Heart right ventricle (tissue), 16 donors: ENCODE results near the gene CCDC91. TPM values are rescaled to one million over a fixed set of nuclear protein-coding genes. Genes with fewer than 3 reads are reported as not detected.

ENCODE experiments used
- ATAC-seq, 8 donors: fragments of 200-7000 bp; cut with Tn5 transposase; one replicate each; pipeline ENCODE4 v1.9.1; 2020; ENCODE audit warnings: mild to moderate bottlenecking in 8 of 8, moderate library complexity in 8 of 8, moderate number of reproducible peaks in 1 of 8
- DNase-seq, 2 donors: peaks; one replicate each; pipeline ENCODE4 v3.0.0-alpha.2; 2020
- H3K27ac ChIP-seq, 10 donors: fragments of 200-600 bp; sonication (generic) in 2 of 10; one replicate each; pipeline versions ENCODE4 v1.5.0 to v1.8.0; 2020 to 2022; ENCODE audit warnings: mild to moderate bottlenecking in 3 of 10
- H3K27me3 ChIP-seq, 7 donors: fragments of 200-600 bp; one replicate each; pipeline ENCODE4 v1.8.0; 2021 to 2022; ENCODE audit warnings: mild to moderate bottlenecking in 2 of 7
- H3K36me3 ChIP-seq, 9 donors: fragments of 200-600 bp; sonication (generic) in 1 of 9; one replicate each; pipeline versions ENCODE4 v1.5.0 to v1.8.0; 2020 to 2022; ENCODE audit warnings: mild to moderate bottlenecking in 2 of 9
- H3K4me1 ChIP-seq, 9 donors: fragments of 200-600 bp; sonication (generic) in 1 of 9; one replicate each; pipeline versions ENCODE4 v1.5.0 to v1.8.0; 2020 to 2022; ENCODE audit warnings: mild to moderate bottlenecking in 4 of 9
- H3K4me3 ChIP-seq, 10 donors: fragments of 200-600 bp; sonication (generic) in 2 of 10; one replicate each; pipeline versions ENCODE4 v1.5.0 to v1.8.0; 2020 to 2022; ENCODE audit warnings: mild to moderate bottlenecking in 7 of 10, moderate library complexity in 2 of 10
- H3K9me3 ChIP-seq, 11 donors: fragments of 200-600 bp in 10 of 11; sonication (generic) in 2 of 11; one replicate each; pipeline versions ENCODE4 v1.5.0 to v1.8.0; 2013 to 2022; ENCODE audit warnings: mild to moderate bottlenecking in 2 of 11, control low read depth in 1 of 11, moderate library complexity in 1 of 11
- WGBS, 2 donors: extraction: QIAGEN DNeasy Blood & Tissue Kit; methylation state at CpG; one replicate each; pipeline ENCODE4 v1.1.7; 2013; ENCODE audit warnings: inconsistent platforms in 1 of 2; 5-methylcytosine and 5-hydroxymethylcytosine counted together
- intact Hi-C, 10 donors: fragments of 100-400 bp; cut with DNase I; formaldehyde crosslinking; loops; one replicate each; pipeline versions ENCODE4 v1.11.1 to v1.14.2; 2022
- polyA plus RNA-seq, 2 donors: library from polyadenylated mRNA; stranded (reverse); fragments of 200-250 nt; gene quantifications; one replicate each; pipeline ENCODE4 v1.2.3, GENCODE V29; 2013
- total RNA-seq, 10 donors: library from RNA; stranded (reverse); fragmentation: NEBNext Ultra II Directional in 3 of 10; extraction: Animal tissue kit (Norgen Biotek cat#: 25700) in 3 of 10; gene quantifications; one replicate each; pipeline versions ENCODE4 v1.2.1 to v1.2.4, GENCODE V29; 2021 to 2023
- TF ChIP-seq, protein P1 (sequence below), 9 donors: fragments of 200-600 bp; sonication (generic) in 2 of 9; IDR thresholded peaks; one replicate each; pipeline versions ENCODE4 v1.5.0 to v1.8.0; 2021 to 2022; ENCODE audit warnings: antibody characterized with exemption in 9 of 9, mild to moderate bottlenecking in 5 of 9, moderate library complexity in 1 of 9
- donor health status: Arrhythmogenic right ventricular cardiomyopathy.
- donor health status: ischemic (EF 13 %, LVEDD 7.1; RV severe dilation, severe dysfunction).
- donor health status: healthy with polysubstance abuse.
- donor health status: DM: no; HTN: yes; CAD: no.
- donor health status: DM: no; HTN: no; CAD: no.
- donor health status: ischemic (EF 25% LVEDD 6.9; RV normal size, moderate dysfunction).
- donor health status: ischemic (EF 25% LVEDD 5.7; RV mildly dilated, moderate dysfunction).
- donor health status: healthy.
- donor health status: DM: yes; HTN: yes; CAD: no.
- donor health status: Ischemic cardiomyopathy.
- donor health status: ischemic (EF 35%, LVEDD 5.7; RV mildly dilated, moderate dysfunction).
- donor health status: nonischemic (EF 11% LVEDD 7.7; RV severe dilation, severe dysfunction).
- donor health status: DM: yes; HTN: yes; CAD: no.
- donor health status: PGD.
- donor health status: ischemic (EF 29% LVEDD 5.4; RV normal size, mild dysfunction).
- donor health status: nonischemic (EF 23%, LVEDD 6.1; RV moderate dilation, normal function).

CCDC91 gene
- total and polyA plus RNA-seq, 12 donors = 20.5 to 66.4 (median 54.5) TPM

GRCh38 chr12:28292699-28293098 is 102.4 kb downstream of the CCDC91 start:
- ATAC-seq = no peak
- H3K4me1 ChIP-seq = no peaks in the 10 kb centered on the region
- WGBS, 2 donors = 90 to 92% methylated on average over 2 of the region's 2 CpGs

DNA sequence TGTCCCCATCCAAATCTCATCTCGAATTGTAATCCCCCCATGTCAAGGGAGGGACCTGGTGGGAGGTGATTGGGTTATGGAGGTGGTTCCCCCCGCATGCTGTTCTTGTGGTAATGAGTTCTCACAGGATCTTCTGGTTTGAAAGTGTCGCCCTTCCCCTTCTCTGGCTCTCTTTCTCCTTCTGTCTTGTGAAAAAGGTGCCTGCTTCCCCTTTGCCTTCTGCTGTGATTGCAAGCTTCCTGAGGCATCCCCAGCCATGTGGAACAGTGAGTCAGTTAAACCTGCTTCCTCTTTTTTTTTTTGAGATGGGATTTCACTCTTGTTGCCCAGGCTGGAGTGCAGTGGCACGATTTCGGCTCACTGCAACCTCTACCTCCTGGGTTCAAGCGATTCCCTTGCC is 104.0 kb downstream of the CCDC91 start:
- Histone ChIP-seq H3K9me3 (peaks cover 0 to 31% (median 19%) of the 10 kb centered on the region in 11 donors), H3K27ac (no peak overlapping the region), H3K4me3 (no peak overlapping the region), H3K27me3 (no peaks in the 10 kb centered on the region), H3K36me3 (peaks cover 0 to 11% (median 0%) of the 10 kb centered on the region in 9 donors), H3K4me1 (peaks cover 0 to 6% (median 0%) of the 10 kb centered on the region in 9 donors)
- DNase-seq (no peak), ATAC-seq (no peak)
- TF ChIP-seq, protein P1, sequence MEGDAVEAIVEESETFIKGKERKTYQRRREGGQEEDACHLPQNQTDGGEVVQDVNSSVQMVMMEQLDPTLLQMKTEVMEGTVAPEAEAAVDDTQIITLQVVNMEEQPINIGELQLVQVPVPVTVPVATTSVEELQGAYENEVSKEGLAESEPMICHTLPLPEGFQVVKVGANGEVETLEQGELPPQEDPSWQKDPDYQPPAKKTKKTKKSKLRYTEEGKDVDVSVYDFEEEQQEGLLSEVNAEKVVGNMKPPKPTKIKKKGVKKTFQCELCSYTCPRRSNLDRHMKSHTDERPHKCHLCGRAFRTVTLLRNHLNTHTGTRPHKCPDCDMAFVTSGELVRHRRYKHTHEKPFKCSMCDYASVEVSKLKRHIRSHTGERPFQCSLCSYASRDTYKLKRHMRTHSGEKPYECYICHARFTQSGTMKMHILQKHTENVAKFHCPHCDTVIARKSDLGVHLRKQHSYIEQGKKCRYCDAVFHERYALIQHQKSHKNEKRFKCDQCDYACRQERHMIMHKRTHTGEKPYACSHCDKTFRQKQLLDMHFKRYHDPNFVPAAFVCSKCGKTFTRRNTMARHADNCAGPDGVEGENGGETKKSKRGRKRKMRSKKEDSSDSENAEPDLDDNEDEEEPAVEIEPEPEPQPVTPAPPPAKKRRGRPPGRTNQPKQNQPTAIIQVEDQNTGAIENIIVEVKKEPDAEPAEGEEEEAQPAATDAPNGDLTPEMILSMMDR (IDR thresholded peaks at IDR 0.05) = no peak
- intact Hi-C loops = no loop called here
- 84 to 90% methylated on average over 6 of the region's 6 CpGs for WGBS, 2 donors

More at GRCh38 chr12:28292699-28293098, 102.4 kb downstream of the CCDC91 start:
- Histone ChIP-seq H3K36me3 (peaks cover 0 to 11% (median 0%) of the 10 kb centered on the region in 9 donors), H3K27ac (no peak overlapping the region), H3K4me3 (no peak overlapping the region), H3K9me3 (peaks cover 0 to 47% (median 20%) of the 10 kb centered on the region in 11 donors), H3K27me3 (no peaks in the 10 kb centered on the region)
- no peak for DNase-seq
- TF ChIP-seq, protein P1 (IDR thresholded peaks at IDR 0.05) = no peak
- intact Hi-C loops = no loop called here

- H3K4me3 ChIP-seq = no peak overlapping the region
- H3K27ac ChIP-seq = no peak overlapping the region
- intact Hi-C loops = no loop called here
- H3K4me1 ChIP-seq = peaks cover 0 to 10% (median 0%) of the 10 kb centered on the region in 9 donors
- WGBS, 2 donors = 97 to 100% methylated on average over 2 of the region's 2 CpGs
- DNase-seq (no peak), ATAC-seq (no peak)
- peaks cover 0 to 11% (median 3%) of the 10 kb centered on the region in 11 donors for H3K9me3 ChIP-seq
- no peaks in the 10 kb centered on the region for H3K27me3 ChIP-seq
- TF ChIP-seq, protein P1 (IDR thresholded peaks at IDR 0.05) = no peak
- H3K36me3 ChIP-seq = peaks cover 0 to 7% (median 0%) of the 10 kb centered on the region in 9 donors
Measured at GRCh38 chr12:28296287-28296686, 106.0 kb downstream of the CCDC91 start.

GRCh38 chr12:28303192-28303591 is 112.9 kb downstream of the CCDC91 start:
- WGBS, 2 donors = 96 to 100% methylated on average over 3 of the region's 3 CpGs
- intact Hi-C loops = no loop called here
- no peak overlapping the region for H3K4me3 ChIP-seq
- DNase-seq (no peak), ATAC-seq (no peak)
- TF ChIP-seq, protein P1 (IDR thresholded peaks at IDR 0.05) = no peak
- peaks cover 0 to 28% (median 0%) of the 10 kb centered on the region in 9 donors for H3K36me3 ChIP-seq
- no peaks in the 10 kb centered on the region for H3K27me3 ChIP-seq
- peaks cover 0 to 10% (median 0%) of the 10 kb centered on the region in 9 donors for H3K4me1 ChIP-seq
- no peaks in the 10 kb centered on the region for H3K9me3 ChIP-seq
- H3K27ac ChIP-seq = no peak overlapping the region
